HepG2 (cell line): ENCODE results near the gene IL2RA. TPM values are rescaled to one million over a fixed set of nuclear protein-coding genes. Genes with fewer than 3 reads are reported as not detected.

Source experiments
- ATAC-seq: fragments of 200-7000 bp; cut with Tn5 transposase; 3 replicates; pipeline ENCODE4 v1.9.1; 2020; ENCODE audit warnings: mild to moderate bottlenecking, moderate library complexity
- BruUV-seq: library from RNA; stranded (reverse); fragments of 400-500 nt; replicated peaks from 2 replicates; lab custom pipeline; 2021; lab: Mats Ljungman, UMichigan
- CTCF ChIA-PET: fragments of 300-600 bp; formaldehyde crosslinking; extraction: SDS; loops from one replicate; lab custom pipeline; 2021; ENCODE audit warnings: low total read pairs, inconsistent platforms, low intra/inter-chr PET ratio; lab: Yijun Ruan, JAX
- POLR2A ChIA-PET: fragments of 350-600 bp; sonication (Branson Sonifier 250); formaldehyde crosslinking; loops from one replicate; lab custom pipeline; 2020; ENCODE audit warnings: antibody characterized with exemption, inconsistent platforms; lab: Yijun Ruan, JAX
- DNase-seq: peaks from one replicate; pipeline ENCODE4 v3.0.0-alpha.2; 2015; ENCODE audit warnings: low spot score
- FAIRE-seq: peaks from 3 replicates; lab custom pipeline; 2011; peaks lifted over from hg19 to GRCh38; lab: Jason Lieb, UNC
- H2AFZ ChIP-seq: one replicate; pipeline ENCODE4 v1.6.1; 2011; ENCODE audit warnings: low read length, inconsistent platforms
- H3K27ac ChIP-seq: fragments of 300-600 bp; 3 replicates; pipeline ENCODE4 v1.8.0; 2011; ENCODE audit warnings: mixed run types, mild to moderate bottlenecking, mixed read lengths, low read length, inconsistent platforms; ENCODE audit not compliant: insufficient read depth; ENCODE audit errors: extremely low read length
- H3K27me3 ChIP-seq, 2 experiments: fragments of 200-600 bp in 1 of 2; 2 replicates in 1 of 2; 3 replicates in 1 of 2; pipeline versions ENCODE4 v1.6.0 to v1.8.0; 2011; ENCODE audit warnings: low read length in 2 of 2, mild to moderate bottlenecking in 2 of 2, moderate library complexity in 2 of 2, inconsistent platforms in 1 of 2; ENCODE audit not compliant: insufficient read depth in 2 of 2, control insufficient read depth in 1 of 2
- H3K36me3 ChIP-seq, 2 experiments: fragments of 200-600 bp in 1 of 2; replicated peaks in 1 of 2; 2 replicates in 1 of 2; 3 replicates in 1 of 2; pipeline versions ENCODE4 v1.5.1 to v1.8.0; 2011; ENCODE audit warnings: low read length in 2 of 2, inconsistent platforms in 1 of 2; ENCODE audit not compliant: insufficient read depth in 2 of 2, control insufficient read depth in 1 of 2
- H3K4me1 ChIP-seq: 2 replicates; pipeline ENCODE4 v1.5.1; 2012; ENCODE audit warnings: low read length, inconsistent platforms; ENCODE audit not compliant: insufficient read depth
- H3K4me2 ChIP-seq: 2 replicates; pipeline ENCODE4 v1.6.0; 2011; ENCODE audit warnings: low read depth, low read length, inconsistent platforms
- H3K4me3 ChIP-seq, 3 experiments: fragments of 200-600 bp in 1 of 3; sonication (generic), shearing (Covaris generic) in 1 of 3; replicated peaks in 1 of 3; 2 replicates each; pipeline ENCODE4 v1.5.1; 2011 to 2016; ENCODE audit warnings: low read length in 3 of 3, inconsistent platforms in 2 of 3, low read depth in 2 of 3, mild to moderate bottlenecking in 2 of 3, control low read depth in 1 of 3, mixed read lengths in 1 of 3; ENCODE audit not compliant: insufficient read depth in 1 of 3
- H3K79me2 ChIP-seq: one replicate; pipeline ENCODE4 v1.6.1; 2011; ENCODE audit warnings: low read length, inconsistent platforms; ENCODE audit not compliant: insufficient read depth
- H3K9ac ChIP-seq: 2 replicates; pipeline ENCODE4 v1.6.0; 2011; ENCODE audit warnings: mild to moderate bottlenecking, low read depth, low read length, inconsistent platforms; ENCODE audit not compliant: insufficient read depth
- H3K9me3 ChIP-seq: 2 replicates; pipeline ENCODE4 v1.5.1; 2012; ENCODE audit warnings: mild to moderate bottlenecking, low read length
- H4K20me1 ChIP-seq: 2 replicates; pipeline ENCODE4 v1.6.0; 2011; ENCODE audit warnings: inconsistent platforms, mild to moderate bottlenecking, low read length, moderate library complexity; ENCODE audit not compliant: insufficient read depth
- GMEB1 ChIP-seq: sonication (generic); formaldehyde crosslinking; IDR thresholded peaks from 2 replicates; pipeline ENCODE4 v1.5.1; 2020; ENCODE audit warnings: missing genetic modification reagents, mild to moderate bottlenecking, borderline replicate concordance
- IKZF1 ChIP-seq: fragments of 450-650 bp; IDR thresholded peaks from 2 replicates; pipeline ENCODE4 v1.7.1; 2016
- NKX3-1 ChIP-seq: sonication (generic); formaldehyde crosslinking; IDR thresholded peaks from 2 replicates; pipeline ENCODE4 v1.5.0; 2020; ENCODE audit warnings: missing genetic modification reagents
- RBFOX2 ChIP-seq: fragments of 200-400 bp; formaldehyde crosslinking; IDR thresholded peaks from 2 replicates; pipeline ENCODE4 v1.6.1; 2017; ENCODE audit warnings: low read depth, mild to moderate bottlenecking, low read length
- U2AF2 ChIP-seq: fragments of 200-400 bp; formaldehyde crosslinking; IDR thresholded peaks from 2 replicates; pipeline ENCODE4 v1.6.1; 2017; ENCODE audit warnings: low read depth, mild to moderate bottlenecking, low read length
- ZBTB25 ChIP-seq: IDR thresholded peaks from 2 replicates; pipeline ENCODE4 v1.6.1; 2018; ENCODE audit warnings: missing genetic modification reagents
- ZNF205 ChIP-seq: IDR thresholded peaks from 2 replicates; pipeline ENCODE4 v1.6.1; 2018; ENCODE audit warnings: missing biosample characterization, missing genetic modification reagents
- ZNF3 ChIP-seq: IDR thresholded peaks from 2 replicates; pipeline ENCODE4 v1.7.0; 2017; ENCODE audit warnings: inconsistent platforms
- ZNF615 ChIP-seq: sonication (generic); formaldehyde crosslinking; IDR thresholded peaks from 2 replicates; pipeline ENCODE4 v1.5.0; 2020; ENCODE audit warnings: mild to moderate bottlenecking, missing genetic modification reagents, borderline replicate concordance
- WGBS: methylation state at CpG from one replicate; pipeline ENCODE4 v1.1.6; 2017; ENCODE audit warnings: low lambda C conversion rate; 5-methylcytosine and 5-hydroxymethylcytosine counted together
- in situ Hi-C: cut with HindIII; loops from 2 replicates; pipeline ENCODE4 v1.10.0; 2017; ENCODE audit warnings: low pct_unique_long_range_greater_than_20kb; ENCODE audit not compliant: extremely low pct_ligation_motif_present
- intact Hi-C: fragments of 100-400 bp; cut with micrococcal nuclease; formaldehyde crosslinking; loops from one replicate; pipeline ENCODE4 v1.10.0; 2022; ENCODE audit not compliant: unreplicated experiment
- polyA plus RNA-seq, 8 experiments: library from polyadenylated mRNA; depleted of rRNA in 3 of 8; stranded (reverse) in 7 of 8; unstranded in 1 of 8; fragments of >200 nt; fragmentation: Illumina TruSeq in 4 of 8; extraction: Trizol in 4 of 8; gene quantifications; 2 replicates each; pipeline versions ENCODE4 v1.2.1 to v1.2.3, GENCODE V29; 2011 to 2016; ENCODE audit warnings: low read depth in 4 of 8, missing spikeins in 1 of 8, mixed read lengths in 1 of 8; ENCODE audit not compliant: insufficient read depth in 1 of 8
- total RNA-seq, 5 experiments: library from RNA; depleted of rRNA; stranded (reverse); fragments of >200 nt; fragmentation: Illumina TruSeq; extraction: Trizol; gene quantifications; 2 replicates each; pipeline ENCODE4 v1.2.3, GENCODE V29; 2016; ENCODE audit warnings: low read depth in 1 of 5
- TF ChIP-seq, protein P1 (sequence below): sonication (generic); formaldehyde crosslinking; IDR thresholded peaks from 2 replicates; pipeline ENCODE4 v1.9.0; 2022; ENCODE audit warnings: missing genetic modification reagents, mild to moderate bottlenecking, borderline replicate concordance
- TF ChIP-seq, protein P2 (sequence below): sonication (generic); formaldehyde crosslinking; IDR thresholded peaks from 2 replicates; pipeline ENCODE4 v1.4.0; 2020; ENCODE audit warnings: mild to moderate bottlenecking, low read depth, missing genetic modification reagents
- TF ChIP-seq, protein P3 (sequence below): sonication (generic); formaldehyde crosslinking; IDR thresholded peaks from 2 replicates; pipeline ENCODE4 v1.5.1; 2020; ENCODE audit warnings: missing genetic modification reagents, mild to moderate bottlenecking, borderline replicate concordance

IL2RA gene
- total and polyA plus RNA-seq, 2 of the 13 experiments (the other 11 are each of a cell fraction or from before 2014, with no cell fraction given) = not detected

DNA sequence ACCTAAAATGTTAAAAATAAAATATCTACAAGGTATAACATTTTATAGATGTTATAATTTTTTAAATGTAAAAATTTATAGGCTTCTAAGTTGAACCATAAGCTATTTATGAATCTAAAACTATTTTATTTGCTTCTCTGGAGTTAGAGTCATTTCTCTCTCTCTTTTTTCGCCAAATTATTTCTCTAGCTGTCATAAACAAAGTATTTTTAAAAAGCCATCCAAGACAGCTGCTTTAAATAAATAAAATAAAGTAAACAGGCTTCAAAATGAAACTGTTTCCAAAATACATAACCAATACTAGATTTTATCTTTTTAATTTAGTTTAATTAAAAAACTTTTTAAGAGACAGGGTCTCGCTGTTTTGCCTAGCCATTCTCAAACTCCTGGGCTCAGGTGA lies 72.4 kb downstream of the IL2RA start:
- no peaks in the 10 kb centered on the region for H3K9me3 ChIP-seq
- no peaks in the 10 kb centered on the region for H4K20me1 ChIP-seq
- 13% methylated on average over 2 of the region's 2 CpGs for WGBS
- POLR2A ChIA-PET = no interaction called here
- no peaks in the 10 kb centered on the region for H3K36me3 ChIP-seq
- TF ChIP-seq U2AF2 (no peak), GMEB1 (no peak), IKZF1 (no peak), NKX3-1 (CRISPR knock-in tag) (no peak), ZNF205 (CRISPR knock-in tag) (no peak), ZNF615 (CRISPR knock-in tag) (no peak), RBFOX2 (no peak), ZBTB25 (CRISPR knock-in tag) (no peak), ZNF3 (CRISPR knock-in tag) (no peak)
- TF ChIP-seq, protein P1, sequence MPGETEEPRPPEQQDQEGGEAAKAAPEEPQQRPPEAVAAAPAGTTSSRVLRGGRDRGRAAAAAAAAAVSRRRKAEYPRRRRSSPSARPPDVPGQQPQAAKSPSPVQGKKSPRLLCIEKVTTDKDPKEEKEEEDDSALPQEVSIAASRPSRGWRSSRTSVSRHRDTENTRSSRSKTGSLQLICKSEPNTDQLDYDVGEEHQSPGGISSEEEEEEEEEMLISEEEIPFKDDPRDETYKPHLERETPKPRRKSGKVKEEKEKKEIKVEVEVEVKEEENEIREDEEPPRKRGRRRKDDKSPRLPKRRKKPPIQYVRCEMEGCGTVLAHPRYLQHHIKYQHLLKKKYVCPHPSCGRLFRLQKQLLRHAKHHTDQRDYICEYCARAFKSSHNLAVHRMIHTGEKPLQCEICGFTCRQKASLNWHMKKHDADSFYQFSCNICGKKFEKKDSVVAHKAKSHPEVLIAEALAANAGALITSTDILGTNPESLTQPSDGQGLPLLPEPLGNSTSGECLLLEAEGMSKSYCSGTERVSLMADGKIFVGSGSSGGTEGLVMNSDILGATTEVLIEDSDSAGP (CRISPR knock-in tag) = no peak
- TF ChIP-seq, protein P2, sequence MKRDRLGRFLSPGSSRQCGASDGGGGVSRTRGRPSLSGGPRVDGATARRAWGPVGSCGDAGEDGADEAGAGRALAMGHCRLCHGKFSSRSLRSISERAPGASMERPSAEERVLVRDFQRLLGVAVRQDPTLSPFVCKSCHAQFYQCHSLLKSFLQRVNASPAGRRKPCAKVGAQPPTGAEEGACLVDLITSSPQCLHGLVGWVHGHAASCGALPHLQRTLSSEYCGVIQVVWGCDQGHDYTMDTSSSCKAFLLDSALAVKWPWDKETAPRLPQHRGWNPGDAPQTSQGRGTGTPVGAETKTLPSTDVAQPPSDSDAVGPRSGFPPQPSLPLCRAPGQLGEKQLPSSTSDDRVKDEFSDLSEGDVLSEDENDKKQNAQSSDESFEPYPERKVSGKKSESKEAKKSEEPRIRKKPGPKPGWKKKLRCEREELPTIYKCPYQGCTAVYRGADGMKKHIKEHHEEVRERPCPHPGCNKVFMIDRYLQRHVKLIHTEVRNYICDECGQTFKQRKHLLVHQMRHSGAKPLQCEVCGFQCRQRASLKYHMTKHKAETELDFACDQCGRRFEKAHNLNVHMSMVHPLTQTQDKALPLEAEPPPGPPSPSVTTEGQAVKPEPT (CRISPR knock-in tag) = no peak
- TF ChIP-seq, protein P3, sequence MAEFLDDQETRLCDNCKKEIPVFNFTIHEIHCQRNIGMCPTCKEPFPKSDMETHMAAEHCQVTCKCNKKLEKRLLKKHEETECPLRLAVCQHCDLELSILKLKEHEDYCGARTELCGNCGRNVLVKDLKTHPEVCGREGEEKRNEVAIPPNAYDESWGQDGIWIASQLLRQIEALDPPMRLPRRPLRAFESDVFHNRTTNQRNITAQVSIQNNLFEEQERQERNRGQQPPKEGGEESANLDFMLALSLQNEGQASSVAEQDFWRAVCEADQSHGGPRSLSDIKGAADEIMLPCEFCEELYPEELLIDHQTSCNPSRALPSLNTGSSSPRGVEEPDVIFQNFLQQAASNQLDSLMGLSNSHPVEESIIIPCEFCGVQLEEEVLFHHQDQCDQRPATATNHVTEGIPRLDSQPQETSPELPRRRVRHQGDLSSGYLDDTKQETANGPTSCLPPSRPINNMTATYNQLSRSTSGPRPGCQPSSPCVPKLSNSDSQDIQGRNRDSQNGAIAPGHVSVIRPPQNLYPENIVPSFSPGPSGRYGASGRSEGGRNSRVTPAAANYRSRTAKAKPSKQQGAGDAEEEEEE (CRISPR knock-in tag) = no peak
- TF ChIP-seq, all 625 proteins: peak for 0
- peaks cover 1 to 13% of the 10 kb centered on the region in 2 experiments; a peak in 2 of 5 replicates for H3K27me3 ChIP-seq
- DNase-seq = no peak
- H3K9ac ChIP-seq = no peak overlapping the region
- H3K4me1 ChIP-seq = no peaks in the 10 kb centered on the region
- no peak for FAIRE-seq
- in situ Hi-C loops (no loop called here), intact Hi-C loops (no loop called here)
- no peaks in the 10 kb centered on the region for H3K79me2 ChIP-seq
- no peak overlapping the region for H3K4me2 ChIP-seq
- CTCF ChIA-PET = no interaction called here
- no TSS peak for BruUV-seq
- no peak overlapping the region for H2AFZ ChIP-seq
- no peak for ATAC-seq
- no peak overlapping the region for H3K4me3 ChIP-seq
- H3K27ac ChIP-seq = no peak overlapping the region
